Cardiac muscle cell (in vitro differentiated cells and primary cell): ENCODE data around the gene SP6. TPM values are rescaled to one million over a fixed set of nuclear protein-coding genes. Genes with fewer than 3 reads are reported as not detected.

Experiments used
- DNase-seq, 2 donors: peaks; one replicate each; pipeline versions ENCODE4 v3.0.0 to v3.0.0-alpha.2; 2010 to 2017; ENCODE audit warnings: low read depth in 1 of 2, low spot score in 1 of 2
- H3K27ac ChIP-seq: fragments of 200-600 bp; sonication (generic); 2 replicates; pipeline ENCODE4 v1.5.1; 2016
- H3K27me3 ChIP-seq: fragments of 200-600 bp; sonication (generic); 2 replicates; pipeline ENCODE4 v1.6.0; 2016; ENCODE audit warnings: control low read depth
- H3K36me3 ChIP-seq: fragments of 200-600 bp; sonication (generic); 2 replicates; pipeline ENCODE4 v1.5.1; 2016; ENCODE audit warnings: control low read depth
- H3K4me1 ChIP-seq: fragments of 200-600 bp; sonication (generic); 2 replicates; pipeline ENCODE4 v1.8.1; 2017; ENCODE audit warnings: low read depth, mild to moderate bottlenecking, mixed run types
- H3K4me3 ChIP-seq: fragments of 200-600 bp; sonication (generic); 2 replicates; pipeline ENCODE4 v1.5.1; 2016; ENCODE audit warnings: mild to moderate bottlenecking
- H3K9me3 ChIP-seq: fragments of 200-600 bp; sonication (generic); 2 replicates; pipeline ENCODE4 v1.5.1; 2017; ENCODE audit warnings: low read depth, mild to moderate bottlenecking, control low read depth
- polyA plus RNA-seq: library from polyadenylated mRNA; unstranded; fragments of >200 nt; fragmentation: Nextera tagmentation; extraction: Ambion mirVana; gene quantifications from 2 replicates; pipeline ENCODE4 v1.2.1, GENCODE V29; 2016
- total RNA-seq: library from RNA; depleted of rRNA; stranded (reverse); fragments of >200 nt; gene quantifications from 2 replicates; pipeline ENCODE4 v1.2.3, GENCODE V29; 2016
- TF ChIP-seq, protein P1 (sequence below): IDR thresholded peaks from 2 replicates; pipeline ENCODE4 v1.5.1; 2012; ENCODE audit warnings: low read depth, mild to moderate bottlenecking, low read length

SP6 gene
- total and polyA plus RNA-seq, 2 experiments from 2014 or later = 5.0 to 5.8 TPM

DNA sequence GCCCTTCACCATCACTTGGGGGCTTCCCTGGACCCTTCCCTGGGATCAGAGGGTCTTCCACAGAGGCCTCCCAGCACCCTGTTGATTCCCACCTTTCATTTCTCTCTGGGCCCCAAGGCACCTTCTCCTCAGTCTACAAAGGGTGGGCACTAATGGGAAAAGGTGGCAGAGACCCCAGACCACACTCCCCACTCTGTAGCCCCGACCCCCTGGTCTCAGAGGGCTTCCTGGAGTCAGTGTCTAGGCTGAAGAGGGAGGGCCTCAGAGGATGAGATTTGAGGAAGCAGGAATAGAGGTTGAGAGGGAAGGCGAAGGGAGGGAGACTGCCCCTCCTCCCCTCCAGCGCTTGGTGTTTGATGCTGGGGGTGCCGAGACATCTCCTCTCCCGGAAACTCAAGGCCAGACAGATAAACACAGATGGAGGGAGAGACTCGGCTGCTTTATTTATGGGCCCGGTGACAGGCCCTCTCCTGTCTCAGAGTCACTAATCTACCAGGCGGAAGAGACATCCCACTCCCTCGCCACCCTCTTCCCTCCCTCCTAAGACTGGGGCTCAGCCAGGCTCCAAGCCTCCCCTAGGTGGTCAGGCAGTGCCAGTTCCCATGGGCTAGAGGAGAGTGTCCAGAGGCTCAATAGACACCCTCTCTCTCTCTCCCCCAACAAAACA lies 26.5 kb upstream of the SP6 start:
- TF ChIP-seq, protein P1, sequence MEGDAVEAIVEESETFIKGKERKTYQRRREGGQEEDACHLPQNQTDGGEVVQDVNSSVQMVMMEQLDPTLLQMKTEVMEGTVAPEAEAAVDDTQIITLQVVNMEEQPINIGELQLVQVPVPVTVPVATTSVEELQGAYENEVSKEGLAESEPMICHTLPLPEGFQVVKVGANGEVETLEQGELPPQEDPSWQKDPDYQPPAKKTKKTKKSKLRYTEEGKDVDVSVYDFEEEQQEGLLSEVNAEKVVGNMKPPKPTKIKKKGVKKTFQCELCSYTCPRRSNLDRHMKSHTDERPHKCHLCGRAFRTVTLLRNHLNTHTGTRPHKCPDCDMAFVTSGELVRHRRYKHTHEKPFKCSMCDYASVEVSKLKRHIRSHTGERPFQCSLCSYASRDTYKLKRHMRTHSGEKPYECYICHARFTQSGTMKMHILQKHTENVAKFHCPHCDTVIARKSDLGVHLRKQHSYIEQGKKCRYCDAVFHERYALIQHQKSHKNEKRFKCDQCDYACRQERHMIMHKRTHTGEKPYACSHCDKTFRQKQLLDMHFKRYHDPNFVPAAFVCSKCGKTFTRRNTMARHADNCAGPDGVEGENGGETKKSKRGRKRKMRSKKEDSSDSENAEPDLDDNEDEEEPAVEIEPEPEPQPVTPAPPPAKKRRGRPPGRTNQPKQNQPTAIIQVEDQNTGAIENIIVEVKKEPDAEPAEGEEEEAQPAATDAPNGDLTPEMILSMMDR = no peak
- peak overlapping the region; percentile 39 for H3K27ac ChIP-seq
- no peak for DNase-seq

DNA sequence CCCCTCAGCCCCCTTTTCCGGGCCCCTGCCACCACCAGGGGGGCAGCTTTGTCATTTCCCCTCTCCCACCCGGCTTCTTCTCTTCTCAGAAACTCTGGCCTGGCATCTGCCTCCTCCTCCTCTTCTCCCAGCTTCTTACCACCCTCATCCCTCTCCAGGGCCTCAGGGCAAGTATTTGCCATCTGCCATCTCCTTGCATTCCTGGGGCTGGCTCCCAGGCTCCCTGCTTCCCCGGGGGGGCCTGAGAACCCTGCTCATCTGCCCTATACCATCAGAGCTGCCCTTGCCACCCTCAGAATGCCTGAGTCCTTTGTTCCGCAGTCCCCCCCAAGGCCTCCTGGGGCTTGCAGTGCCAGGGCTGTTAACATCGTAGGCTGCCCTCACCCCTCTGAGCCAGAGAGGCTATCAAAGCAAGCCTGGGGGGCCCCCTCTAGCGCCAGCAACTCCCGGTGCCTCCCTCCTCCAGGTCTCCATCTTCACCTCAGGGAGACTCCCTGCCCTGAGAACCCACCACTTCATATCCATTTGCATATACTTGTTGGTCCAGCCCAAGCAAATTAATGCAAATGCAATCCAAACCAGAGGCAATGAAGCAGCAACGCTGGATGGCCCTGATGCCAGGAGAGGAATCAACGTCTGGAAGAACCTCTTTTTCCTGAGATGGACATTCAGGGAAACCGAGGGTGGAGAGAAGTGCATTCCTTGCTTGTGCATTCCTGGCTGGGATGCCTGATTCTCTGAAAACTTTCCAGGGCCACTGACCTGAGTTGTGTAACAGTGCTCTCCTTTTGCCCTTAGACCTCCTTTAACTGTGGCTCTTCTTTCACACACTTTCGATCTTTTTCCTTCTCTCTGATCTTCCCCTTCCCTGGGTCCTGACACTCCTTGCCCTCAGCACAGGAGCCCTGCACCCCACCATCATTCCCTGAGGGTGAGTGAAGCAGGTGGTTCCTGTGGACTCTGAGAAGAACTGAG lies 24.3 kb upstream of the SP6 start:
- no peaks in the 10 kb centered on the region for H3K36me3 ChIP-seq
- H3K27me3 ChIP-seq = no peaks in the 10 kb centered on the region
- H3K9me3 ChIP-seq = no peaks in the 10 kb centered on the region
- no peak for DNase-seq
- TF ChIP-seq, protein P1 = no peak
- no peak overlapping the region for H3K4me3 ChIP-seq
- no peak overlapping the region for H3K27ac ChIP-seq
- H3K4me1 ChIP-seq = peaks cover 34% of the 10 kb centered on the region

More for the DNA sequence above, 26.5 kb upstream of the SP6 start:
- Histone ChIP-seq H3K9me3 (no peaks in the 10 kb centered on the region), H3K4me3 (no peak overlapping the region), H3K27me3 (no peaks in the 10 kb centered on the region), H3K36me3 (no peaks in the 10 kb centered on the region), H3K4me1 (peaks cover 24% of the 10 kb centered on the region)

DNA sequence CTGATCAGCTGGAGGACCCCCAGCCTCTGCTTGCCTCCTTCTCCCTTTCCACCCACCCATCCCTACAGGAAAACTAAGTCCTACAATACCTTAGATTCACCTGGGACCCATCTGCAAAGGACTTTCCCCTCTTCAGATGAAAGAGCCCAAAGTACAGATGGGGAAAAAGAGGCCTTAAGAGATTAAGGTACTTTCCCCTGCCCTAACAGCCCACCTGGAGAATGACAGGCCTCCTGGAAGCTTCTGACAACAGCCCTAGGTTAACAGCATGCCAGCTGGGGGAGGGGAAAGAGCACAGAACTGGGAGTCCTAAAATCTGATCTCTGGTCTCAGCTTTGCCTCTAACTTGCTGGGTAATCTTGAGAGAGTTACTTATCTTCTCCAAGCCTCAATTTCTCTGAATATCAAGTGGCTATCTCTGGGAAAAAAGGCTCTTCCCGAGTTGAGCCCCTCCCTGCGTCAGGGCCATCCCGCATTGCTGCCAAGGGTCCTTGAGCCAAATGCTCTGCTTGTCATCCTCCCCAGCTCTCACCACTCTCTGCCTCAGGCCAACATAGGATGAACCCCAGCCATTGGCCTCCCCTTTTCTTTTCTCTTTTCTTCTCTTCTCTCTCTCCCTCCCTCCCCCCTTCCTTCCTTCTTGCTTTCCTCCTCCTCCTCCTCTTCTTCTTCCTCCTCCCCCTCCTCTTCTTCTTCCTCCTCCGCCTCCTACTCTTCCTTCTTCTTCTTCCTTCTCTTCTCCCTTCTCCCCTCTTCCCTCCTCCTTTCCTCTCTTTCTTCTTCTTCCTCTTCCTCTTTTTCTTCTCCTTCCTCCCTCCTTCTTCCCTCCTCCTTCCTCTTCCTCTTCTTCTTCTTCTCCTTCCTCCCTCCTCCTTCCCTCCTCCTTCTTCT lies 22.5 kb upstream of the SP6 start:
- H3K4me3 ChIP-seq = no peak overlapping the region
- TF ChIP-seq, protein P1 = no peak
- no peak overlapping the region for H3K27ac ChIP-seq
- H3K36me3 ChIP-seq = no peaks in the 10 kb centered on the region
- H3K9me3 ChIP-seq = no peaks in the 10 kb centered on the region
- H3K27me3 ChIP-seq = no peaks in the 10 kb centered on the region
- DNase-seq = no peak
- H3K4me1 ChIP-seq = peaks cover 39% of the 10 kb centered on the region

DNA sequence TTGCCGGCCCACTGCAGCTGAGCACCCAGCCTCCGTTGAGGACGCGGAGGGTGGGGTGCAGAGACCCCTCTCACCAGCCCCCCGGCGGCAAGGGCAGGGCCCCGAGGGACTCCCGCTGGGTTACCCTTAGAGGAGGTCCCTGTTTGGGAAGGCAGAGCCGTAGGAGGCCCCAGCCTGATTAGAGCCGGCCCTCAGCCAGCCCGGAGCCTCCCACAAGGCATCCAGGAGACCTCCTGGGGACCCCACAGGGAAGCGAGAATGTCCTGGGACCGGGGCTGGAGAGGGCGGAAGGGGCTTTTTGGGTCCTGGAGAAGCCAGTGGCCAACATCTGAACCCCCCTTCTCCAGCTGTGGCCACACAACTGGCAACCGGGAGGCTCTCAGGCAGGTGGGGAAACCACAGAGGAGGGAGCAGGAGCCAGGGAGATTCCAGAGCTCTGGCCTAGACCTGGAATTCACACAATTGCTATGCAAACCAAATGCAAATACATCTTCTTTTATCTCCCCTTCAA lies 21.7 kb upstream of the SP6 start:
- no peaks in the 10 kb centered on the region for H3K27me3 ChIP-seq

More for the DNA sequence above, 21.7 kb upstream of the SP6 start:
- Histone ChIP-seq H3K27ac (no peak overlapping the region), H3K4me3 (no peak overlapping the region), H3K9me3 (no peaks in the 10 kb centered on the region), H3K36me3 (no peaks in the 10 kb centered on the region), H3K4me1 (peaks cover 34% of the 10 kb centered on the region)
- TF ChIP-seq, protein P1 = no peak
- no peak for DNase-seq
